DND-41 (cell line): ENCODE measurements around the gene SUPT20HL1.

Source experiments
- CTCF ChIP-seq: IDR thresholded peaks from 2 replicates; pipeline ENCODE4 v1.5.1; 2012; ENCODE audit warnings: borderline replicate concordance, low read length, moderate library complexity, mild to moderate bottlenecking; ENCODE audit not compliant: poor library complexity, severe bottlenecking; ENCODE audit errors: extremely low read depth
- EZH2 ChIP-seq: IDR thresholded peaks from 3 replicates; pipeline ENCODE4 v1.6.1; 2012; ENCODE audit warnings: borderline replicate concordance, low read depth, mild to moderate bottlenecking, moderate library complexity, low read length, inconsistent platforms; ENCODE audit not compliant: severe bottlenecking

GRCh38 chrX:24332878-24333277 is 27.6 kb upstream of the SUPT20HL1 start:
- no peak for TF ChIP-seq CTCF
- no peak for TF ChIP-seq EZH2
